ENCODE results near the gene MGST3. TPM values are rescaled to one million over a fixed set of nuclear protein-coding genes. Genes with fewer than 3 reads are reported as not detected.

MGST3 gene
- total and polyA plus RNA-seq, 2 experiments from 2014 or later, result 84.5 to 262 TPM

GRCh38 chr1:165674599-165674998, 43.6 kb downstream of the MGST3 start:
- H3K4me3 Mint-ChIP-seq, result no peak overlapping the region

More at GRCh38 chr1:165674599-165674998, 43.6 kb downstream of the MGST3 start:
- Mint-ChIP-seq H3K4me1 (no peaks in the 10 kb centered on the region), H3K27ac (no peak overlapping the region), H3K9me3 (no peaks in the 10 kb centered on the region), H3K27me3 (ENCODE audit: insufficient read depth, low read depth, poor library complexity) (no peaks in the 10 kb centered on the region), H3K36me3 (ENCODE audit: low read depth) (peaks cover 62% of the 10 kb centered on the region)
- Histone ChIP-seq H3K27ac (ENCODE audit: low read depth) (no peak overlapping the region), H3K9me2 (ENCODE audit: insufficient read depth) (no peaks in the 10 kb centered on the region), H3K79me2 (replicated peaks; ENCODE audit: insufficient read depth) (no peaks in the 10 kb centered on the region), H2AFZ (no peak overlapping the region), H3K4me3 (no peak overlapping the region), H3K4me2 (no peak overlapping the region), H3K27me3 (ENCODE audit: insufficient read depth) (no peaks in the 10 kb centered on the region), H4K20me1 (replicated peaks; ENCODE audit: insufficient read depth) (0 out of 2 replicates have a peak, but pooled peaks cover 3% of the 10 kb centered on the region), H3K36me3 (ENCODE audit: insufficient read depth) (peaks cover 25% of the 10 kb centered on the region), H3K4me1 (ENCODE audit: insufficient read depth) (no peaks in the 10 kb centered on the region), H3F3A (replicated peaks; ENCODE audit: low read depth) (no peaks in the 10 kb centered on the region)
- ATAC-seq (no peak), DNase-seq (ENCODE audit: low spot score) (no peak)
- TF ChIP-seq EZH2phosphoT487 (IDR thresholded peaks at IDR 0.05; ENCODE audit: unreplicated experiment) (no peak), ZNF331 (CRISPR knock-in tag; IDR thresholded peaks at IDR 0.05; ENCODE audit: low read depth) (no peak), NANOG (IDR thresholded peaks at IDR 0.05; ENCODE audit: borderline replicate concordance) (no peak), CREB1 (CRISPR knock-in tag; IDR thresholded peaks at IDR 0.05; ENCODE audit: low read depth) (no peak), STAT1 (IDR thresholded peaks at IDR 0.05; ENCODE audit: unreplicated experiment) (no peak), JUNB (IDR thresholded peaks at IDR 0.05; ENCODE audit: unreplicated experiment) (no peak), ZNF462 (CRISPR knock-in tag; IDR thresholded peaks at IDR 0.05) (no peak), REST (IDR thresholded peaks at IDR 0.05; ENCODE audit: unreplicated experiment) (no peak), POLR2AphosphoS5 (IDR thresholded peaks at IDR 0.05; ENCODE audit: low read depth) (no peak), CTCF (conservative IDR thresholded peaks at IDR 0.05; ENCODE audit: low read depth in 2 of 2) (no peak), ETS1 (IDR thresholded peaks at IDR 0.05) (no peak), EZH2 (IDR thresholded peaks at IDR 0.05; ENCODE audit: low read depth, unreplicated experiment) (no peak), ZNF114 (CRISPR knock-in tag; IDR thresholded peaks at IDR 0.05) (no peak)
